Measurements from ENCODE around the gene PAPPA. TPM values are rescaled to one million over a fixed set of nuclear protein-coding genes. Genes with fewer than 3 reads are reported as not detected.

The PAPPA gene
- polyA plus RNA-seq, 2 donors = 0.98 to 1.1 TPM

- H3K4me1 ChIP-seq (ENCODE audit: control insufficient read depth in 2 of 2, insufficient read depth in 2 of 2, low read length in 1 of 2) = no peaks in the 10 kb centered on the region
- H3K9me3 ChIP-seq (ENCODE audit: control insufficient read depth in 2 of 2, insufficient read depth in 1 of 2, low read depth in 1 of 2, low read length in 1 of 2) = no peaks in the 10 kb centered on the region
- no peaks in the 10 kb centered on the region for H3K27me3 ChIP-seq (ENCODE audit: control insufficient read depth in 1 of 2, insufficient read depth in 2 of 2, low read length in 2 of 2)
- H3K36me3 ChIP-seq (ENCODE audit: control insufficient read depth in 2 of 2, insufficient read depth in 2 of 2, low read length in 1 of 2) = no peaks in the 10 kb centered on the region
- no peak overlapping the region for H3K27ac ChIP-seq (ENCODE audit: low read depth in 2 of 2, low read length in 1 of 2)
- H3K4me3 ChIP-seq (ENCODE audit: low read depth in 1 of 2, low read length in 2 of 2) = no peak overlapping the region
Observed at GRCh38 chr9:116325924-116326323, 172.3 kb downstream of the PAPPA start.

- 43 to 47% methylated on average over 4 of the region's 4 CpGs for WGBS, 2 donors
- no peak overlapping the region for H3K4me3 ChIP-seq (ENCODE audit: low read depth in 1 of 2, low read length in 2 of 2)
- H3K36me3 ChIP-seq (ENCODE audit: control insufficient read depth in 2 of 2, insufficient read depth in 2 of 2, low read length in 1 of 2) = peaks cover 0 to 3% of the 10 kb centered on the region in 2 donors
- no peaks in the 10 kb centered on the region for H3K4me1 ChIP-seq (ENCODE audit: control insufficient read depth in 2 of 2, insufficient read depth in 2 of 2, low read length in 1 of 2)
- H3K9me3 ChIP-seq (ENCODE audit: control insufficient read depth in 2 of 2, insufficient read depth in 1 of 2, low read depth in 1 of 2, low read length in 1 of 2) = no peaks in the 10 kb centered on the region
- H3K27ac ChIP-seq (ENCODE audit: low read depth in 2 of 2, low read length in 1 of 2) = no peak overlapping the region
- no peaks in the 10 kb centered on the region for H3K27me3 ChIP-seq (ENCODE audit: control insufficient read depth in 1 of 2, insufficient read depth in 2 of 2, low read length in 2 of 2)
Observed at GRCh38 chr9:116327701-116328405, 174.3 kb downstream of the PAPPA start.

- Histone ChIP-seq H3K27me3 (ENCODE audit: control insufficient read depth in 1 of 2, insufficient read depth in 2 of 2, low read length in 2 of 2) (no peaks in the 10 kb centered on the region), H3K27ac (ENCODE audit: low read depth in 2 of 2, low read length in 1 of 2) (no peak overlapping the region), H3K4me1 (ENCODE audit: control insufficient read depth in 2 of 2, insufficient read depth in 2 of 2, low read length in 1 of 2) (no peaks in the 10 kb centered on the region), H3K36me3 (ENCODE audit: control insufficient read depth in 2 of 2, insufficient read depth in 2 of 2, low read length in 1 of 2) (peaks cover 0 to 3% of the 10 kb centered on the region in 2 donors), H3K9me3 (ENCODE audit: control insufficient read depth in 2 of 2, insufficient read depth in 1 of 2, low read depth in 1 of 2, low read length in 1 of 2) (no peaks in the 10 kb centered on the region), H3K4me3 (ENCODE audit: low read depth in 1 of 2, low read length in 2 of 2) (no peak overlapping the region)
- 88 to 91% methylated on average over 4 of the region's 4 CpGs for WGBS, 2 donors
Observed at GRCh38 chr9:116329470-116329869, 175.9 kb downstream of the PAPPA start.

- WGBS, 2 donors = 60 to 74% methylated on average over 3 of the region's 3 CpGs
- peaks cover 0 to 3% of the 10 kb centered on the region in 2 donors for H3K36me3 ChIP-seq (ENCODE audit: control insufficient read depth in 2 of 2, insufficient read depth in 2 of 2, low read length in 1 of 2)
- no peak overlapping the region for H3K27ac ChIP-seq (ENCODE audit: low read depth in 2 of 2, low read length in 1 of 2)
- no peaks in the 10 kb centered on the region for H3K27me3 ChIP-seq (ENCODE audit: control insufficient read depth in 1 of 2, insufficient read depth in 2 of 2, low read length in 2 of 2)
- no peaks in the 10 kb centered on the region for H3K9me3 ChIP-seq (ENCODE audit: control insufficient read depth in 2 of 2, insufficient read depth in 1 of 2, low read depth in 1 of 2, low read length in 1 of 2)
- H3K4me3 ChIP-seq (ENCODE audit: low read depth in 1 of 2, low read length in 2 of 2) = no peak overlapping the region
- H3K4me1 ChIP-seq (ENCODE audit: control insufficient read depth in 2 of 2, insufficient read depth in 2 of 2, low read length in 1 of 2) = no peaks in the 10 kb centered on the region
Observed at GRCh38 chr9:116331241-116331640, 177.7 kb downstream of the PAPPA start.

GRCh38 chr9:116332090-116332489, 178.5 kb downstream of the PAPPA start:
- no peaks in the 10 kb centered on the region for H3K27me3 ChIP-seq (ENCODE audit: control insufficient read depth in 1 of 2, insufficient read depth in 2 of 2, low read length in 2 of 2)
- 91 to 93% methylated on average over 6 of the region's 6 CpGs for WGBS, 2 donors

GRCh38 chr9:116333254-116333653, 179.7 kb downstream of the PAPPA start:
- Histone ChIP-seq H3K27me3 (ENCODE audit: control insufficient read depth in 1 of 2, insufficient read depth in 2 of 2, low read length in 2 of 2) (no peaks in the 10 kb centered on the region), H3K4me1 (ENCODE audit: control insufficient read depth in 2 of 2, insufficient read depth in 2 of 2, low read length in 1 of 2) (no peaks in the 10 kb centered on the region), H3K4me3 (ENCODE audit: low read depth in 1 of 2, low read length in 2 of 2) (no peak overlapping the region), H3K36me3 (ENCODE audit: control insufficient read depth in 2 of 2, insufficient read depth in 2 of 2, low read length in 1 of 2) (peaks cover 0 to 3% of the 10 kb centered on the region in 2 donors), H3K9me3 (ENCODE audit: control insufficient read depth in 2 of 2, insufficient read depth in 1 of 2, low read depth in 1 of 2, low read length in 1 of 2) (no peaks in the 10 kb centered on the region), H3K27ac (ENCODE audit: low read depth in 2 of 2, low read length in 1 of 2) (no peak overlapping the region)
- 88% methylated on average over 3 of the region's 3 CpGs for WGBS, 2 donors

More at GRCh38 chr9:116332090-116332489, 178.5 kb downstream of the PAPPA start:
- H3K9me3 ChIP-seq (ENCODE audit: control insufficient read depth in 2 of 2, insufficient read depth in 1 of 2, low read depth in 1 of 2, low read length in 1 of 2) = no peaks in the 10 kb centered on the region
- peaks cover 0 to 3% of the 10 kb centered on the region in 2 donors for H3K36me3 ChIP-seq (ENCODE audit: control insufficient read depth in 2 of 2, insufficient read depth in 2 of 2, low read length in 1 of 2)
- H3K4me1 ChIP-seq (ENCODE audit: control insufficient read depth in 2 of 2, insufficient read depth in 2 of 2, low read length in 1 of 2) = no peaks in the 10 kb centered on the region
- H3K27ac ChIP-seq (ENCODE audit: low read depth in 2 of 2, low read length in 1 of 2) = no peak overlapping the region
- no peak overlapping the region for H3K4me3 ChIP-seq (ENCODE audit: low read depth in 1 of 2, low read length in 2 of 2)

GRCh38 chr9:116334546-116335150, 181.1 kb downstream of the PAPPA start:
- Histone ChIP-seq H3K36me3 (ENCODE audit: control insufficient read depth in 2 of 2, insufficient read depth in 2 of 2, low read length in 1 of 2) (peaks cover 0 to 3% of the 10 kb centered on the region in 2 donors), H3K4me3 (ENCODE audit: low read depth in 1 of 2, low read length in 2 of 2) (no peak overlapping the region), H3K27me3 (ENCODE audit: control insufficient read depth in 1 of 2, insufficient read depth in 2 of 2, low read length in 2 of 2) (no peaks in the 10 kb centered on the region), H3K4me1 (ENCODE audit: control insufficient read depth in 2 of 2, insufficient read depth in 2 of 2, low read length in 1 of 2) (no peaks in the 10 kb centered on the region), H3K9me3 (ENCODE audit: control insufficient read depth in 2 of 2, insufficient read depth in 1 of 2, low read depth in 1 of 2, low read length in 1 of 2) (no peaks in the 10 kb centered on the region), H3K27ac (ENCODE audit: low read depth in 2 of 2, low read length in 1 of 2) (no peak overlapping the region)
- WGBS, 2 donors = 61 to 72% methylated on average over 19 of the region's 19 CpGs

- Histone ChIP-seq H3K36me3 (ENCODE audit: control insufficient read depth in 2 of 2, insufficient read depth in 2 of 2, low read length in 1 of 2) (peaks cover 0 to 3% of the 10 kb centered on the region in 2 donors), H3K9me3 (ENCODE audit: control insufficient read depth in 2 of 2, insufficient read depth in 1 of 2, low read depth in 1 of 2, low read length in 1 of 2) (no peaks in the 10 kb centered on the region)
- 77% methylated on average over 4 of the region's 4 CpGs for WGBS, 2 donors
Observed at GRCh38 chr9:116335392-116335791, 181.8 kb downstream of the PAPPA start.

GRCh38 chr9:116336133-116336862, 182.7 kb downstream of the PAPPA start:
- Histone ChIP-seq H3K27me3 (ENCODE audit: control insufficient read depth in 1 of 2, insufficient read depth in 2 of 2, low read length in 2 of 2) (no peaks in the 10 kb centered on the region), H3K36me3 (ENCODE audit: control insufficient read depth in 2 of 2, insufficient read depth in 2 of 2, low read length in 1 of 2) (peaks cover 0 to 3% of the 10 kb centered on the region in 2 donors), H3K4me3 (ENCODE audit: low read depth in 1 of 2, low read length in 2 of 2) (no peak overlapping the region), H3K9me3 (ENCODE audit: control insufficient read depth in 2 of 2, insufficient read depth in 1 of 2, low read depth in 1 of 2, low read length in 1 of 2) (no peaks in the 10 kb centered on the region), H3K27ac (ENCODE audit: low read depth in 2 of 2, low read length in 1 of 2) (no peak overlapping the region), H3K4me1 (ENCODE audit: control insufficient read depth in 2 of 2, insufficient read depth in 2 of 2, low read length in 1 of 2) (no peaks in the 10 kb centered on the region)
- 64 to 78% methylated on average over 7 of the region's 7 CpGs for WGBS, 2 donors

More at GRCh38 chr9:116335392-116335791, 181.8 kb downstream of the PAPPA start:
- no peak overlapping the region for H3K27ac ChIP-seq (ENCODE audit: low read depth in 2 of 2, low read length in 1 of 2)
- no peaks in the 10 kb centered on the region for H3K27me3 ChIP-seq (ENCODE audit: control insufficient read depth in 1 of 2, insufficient read depth in 2 of 2, low read length in 2 of 2)
- H3K4me1 ChIP-seq (ENCODE audit: control insufficient read depth in 2 of 2, insufficient read depth in 2 of 2, low read length in 1 of 2) = no peaks in the 10 kb centered on the region
- no peak overlapping the region for H3K4me3 ChIP-seq (ENCODE audit: low read depth in 1 of 2, low read length in 2 of 2)

Data from esophagus (tissue), 2 donors.